CD8-positive, alpha-beta memory T cell (primary cell): Measurements from ENCODE around the gene OR52E2. TPM values are rescaled to one million over a fixed set of nuclear protein-coding genes. Genes with fewer than 3 reads are reported as not detected.

Experiments used
- CTCF ChIA-PET: fragments of 350-600 bp; sonication (Branson Sonifier 250); formaldehyde crosslinking; loops from one replicate; lab custom pipeline; 2021; ENCODE audit warnings: antibody characterized with exemption; lab: Charles Lee
- POLR2A ChIA-PET: fragments of 350-600 bp; sonication (Branson Sonifier 250); formaldehyde crosslinking; loops from one replicate; lab custom pipeline; 2021; ENCODE audit warnings: antibody characterized with exemption; lab: Charles Lee
- DNase-seq, 5 donors: peaks; one replicate each; pipeline versions ENCODE4 v3.0.0 to v3.0.0-alpha.2; 2020 to 2022; ENCODE audit warnings: mixed read lengths in 1 of 5
- H3K27ac ChIP-seq: one replicate; pipeline ENCODE4 v1.7.0; 2013; ENCODE audit warnings: low read depth, mild to moderate bottlenecking, low read length, moderate library complexity
- H3K27me3 ChIP-seq: 2 replicates; pipeline ENCODE4 v1.7.0; 2013; ENCODE audit warnings: low read length, mild to moderate bottlenecking; ENCODE audit not compliant: insufficient read depth, poor library complexity, severe bottlenecking
- H3K36me3 ChIP-seq: 2 replicates; pipeline ENCODE4 v1.7.0; 2013; ENCODE audit warnings: mild to moderate bottlenecking, low read length, moderate library complexity; ENCODE audit not compliant: insufficient read depth
- H3K4me1 ChIP-seq: 2 replicates; pipeline ENCODE4 v1.7.0; 2013; ENCODE audit warnings: mild to moderate bottlenecking, low read length, moderate library complexity; ENCODE audit not compliant: insufficient read depth
- H3K4me3 ChIP-seq: 2 replicates; pipeline ENCODE4 v1.7.0; 2013; ENCODE audit warnings: mild to moderate bottlenecking, low read length
- H3K9me3 ChIP-seq: 2 replicates; pipeline ENCODE4 v1.7.0; 2013; ENCODE audit warnings: mild to moderate bottlenecking, low read length
- H3K27ac Mint-ChIP-seq, 8 donors: one replicate each; pipeline ENCODE4 v1.8.0; 2020 to 2021; ENCODE audit warnings: mixed read lengths in 8 of 8, mild to moderate bottlenecking in 6 of 8, inconsistent platforms in 3 of 8, moderate library complexity in 3 of 8
- H3K27me3 Mint-ChIP-seq, 2 donors: one replicate each; pipeline ENCODE4 v1.8.0; 2020 to 2021; ENCODE audit warnings: mixed read lengths in 2 of 2, mild to moderate bottlenecking in 1 of 2, moderate library complexity in 1 of 2
- H3K36me3 Mint-ChIP-seq, 3 donors: one replicate each; pipeline ENCODE4 v1.8.0; 2020 to 2021; ENCODE audit warnings: mixed read lengths in 3 of 3, inconsistent platforms in 1 of 3, mild to moderate bottlenecking in 1 of 3
- H3K4me1 Mint-ChIP-seq, 3 donors: one replicate each; pipeline ENCODE4 v1.8.0; 2020 to 2021; ENCODE audit warnings: mixed read lengths in 3 of 3, inconsistent platforms in 1 of 3, mild to moderate bottlenecking in 1 of 3
- H3K4me3 Mint-ChIP-seq, 7 donors: one replicate each; pipeline ENCODE4 v1.8.0; 2020 to 2021; ENCODE audit warnings: mixed read lengths in 7 of 7, mild to moderate bottlenecking in 6 of 7, moderate library complexity in 4 of 7, inconsistent platforms in 2 of 7
- H3K9me3 Mint-ChIP-seq, 5 donors: one replicate each; pipeline ENCODE4 v1.8.0; 2020 to 2022; ENCODE audit warnings: mixed read lengths in 5 of 5, mild to moderate bottlenecking in 3 of 5, moderate library complexity in 2 of 5, inconsistent platforms in 1 of 5
- polyA plus RNA-seq: library from polyadenylated mRNA; unstranded; fragments of 300-500 nt; fragmentation: Illumina TruSeq; gene quantifications from one replicate; pipeline ENCODE4 v1.2.3, GENCODE V29; 2021
- total RNA-seq, 2 experiments: library from RNA; stranded (reverse); gene quantifications; one replicate each; pipeline ENCODE4 v1.2.3, GENCODE V29; 2021

The OR52E2 gene
- not detected for total RNA-seq
- not detected for polyA plus RNA-seq

DNA sequence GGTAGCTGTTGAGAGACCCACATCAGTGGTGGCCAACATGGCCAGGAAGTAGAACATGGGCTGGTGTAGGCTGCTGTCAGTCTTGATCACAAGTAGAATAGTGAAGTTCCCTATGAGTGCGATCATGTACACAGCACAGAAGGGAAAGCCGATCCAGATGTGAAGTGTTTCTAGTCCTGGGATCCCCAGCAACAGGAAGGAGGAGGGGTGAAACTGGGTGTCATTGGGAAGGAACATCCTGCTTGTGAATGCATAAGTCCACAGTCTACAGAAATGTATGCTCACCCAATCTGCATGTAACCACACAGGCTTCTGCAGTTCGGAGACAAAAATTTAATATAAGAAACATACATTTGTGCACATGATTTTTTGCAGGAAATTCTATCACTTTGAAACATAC lies at the start of gene OR52E2:
TSS of gene OR52E2 (minus strand) at position 237 of the 400 bp plus-strand sequence. CDS start at position 237, 0 bp downstream.
- Histone ChIP-seq H3K9me3 (no peaks in the 10 kb centered on the region), H3K27me3 (no peaks in the 10 kb centered on the region), H3K36me3 (no peaks in the 10 kb centered on the region), H3K4me3 (no peak within 1 kb of the TSS), H3K27ac (no peak within 1 kb of the TSS), H3K4me1 (no peaks in the 10 kb centered on the region)
- CTCF ChIA-PET: no interaction called here
- Mint-ChIP-seq H3K36me3 (no peaks in the 10 kb centered on the region), H3K4me1 (no peaks in the 10 kb centered on the region), H3K27me3 (peaks cover 0 to 1% of the 10 kb centered on the region in 2 donors), H3K27ac (no peak within 1 kb of the TSS), H3K9me3 (peaks cover 0 to 11% (median 3%) of the 10 kb centered on the region in 5 donors), H3K4me3 (no peak within 1 kb of the TSS)
- DNase-seq: no peak
- POLR2A ChIA-PET: no interaction called here

DNA sequence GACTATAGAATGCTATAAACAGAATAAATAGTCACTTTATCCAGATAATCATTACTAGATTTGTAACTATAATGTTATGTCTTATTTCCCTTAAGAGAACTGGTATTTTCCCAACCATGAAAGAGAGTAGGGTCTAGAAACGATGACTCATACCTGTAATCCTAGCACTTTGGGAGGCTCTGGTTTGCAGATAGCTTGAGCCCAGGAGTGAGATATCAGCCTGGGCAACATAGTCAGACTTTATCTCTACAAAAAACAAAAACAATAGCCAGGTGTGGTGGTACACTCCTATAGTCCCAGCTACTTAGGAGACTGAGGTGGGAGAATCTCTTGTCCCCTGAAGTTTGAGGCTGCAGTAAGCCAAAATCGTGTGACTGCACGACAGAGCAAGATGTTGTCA lies 47.9 kb upstream of the OR52E2 start:
- Histone ChIP-seq H3K4me3 (no peak overlapping the region), H3K9me3 (no peaks in the 10 kb centered on the region), H3K4me1 (no peaks in the 10 kb centered on the region), H3K36me3 (no peaks in the 10 kb centered on the region), H3K27me3 (no peaks in the 10 kb centered on the region), H3K27ac (no peak overlapping the region)
- no peaks in the 10 kb centered on the region for H3K4me1 Mint-ChIP-seq
- no peak for DNase-seq
- H3K36me3 Mint-ChIP-seq: no peaks in the 10 kb centered on the region
- H3K9me3 Mint-ChIP-seq: peaks cover 0 to 2% (median 0%) of the 10 kb centered on the region in 5 donors
- no peaks in the 10 kb centered on the region for H3K27me3 Mint-ChIP-seq
- ChIA-PET CTCF (no interaction called here), POLR2A (no interaction called here)
- H3K4me3 Mint-ChIP-seq: no peak overlapping the region
- H3K27ac Mint-ChIP-seq: no peak overlapping the region

DNA sequence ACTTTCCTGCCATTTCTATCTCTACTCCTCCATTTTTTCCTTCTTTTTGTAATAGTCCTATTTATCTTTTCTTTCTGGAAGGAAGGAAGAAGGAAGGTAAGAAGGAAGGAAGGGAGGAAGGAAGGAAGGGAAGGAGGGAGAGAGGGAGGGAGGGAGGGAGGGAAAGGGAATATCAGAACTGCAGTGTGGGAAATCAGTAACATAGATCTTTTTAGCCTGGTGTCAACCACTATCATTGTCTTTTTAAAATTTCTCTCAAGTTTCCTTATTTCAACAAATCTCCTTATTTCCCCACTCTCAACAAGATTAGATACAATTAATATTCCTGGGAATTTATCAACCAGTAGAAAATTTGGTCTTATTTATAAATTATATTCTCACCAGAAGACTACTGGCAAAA lies 43.6 kb upstream of the OR52E2 start:
- Histone ChIP-seq H3K4me1 (no peaks in the 10 kb centered on the region), H3K27ac (no peak overlapping the region), H3K4me3 (no peak overlapping the region), H3K36me3 (no peaks in the 10 kb centered on the region), H3K27me3 (no peaks in the 10 kb centered on the region), H3K9me3 (no peaks in the 10 kb centered on the region)
- Mint-ChIP-seq H3K9me3 (peaks cover 0 to 2% (median 0%) of the 10 kb centered on the region in 5 donors), H3K4me1 (no peaks in the 10 kb centered on the region), H3K27me3 (peaks cover 3 to 6% of the 10 kb centered on the region in 2 donors), H3K27ac (no peak overlapping the region), H3K36me3 (no peaks in the 10 kb centered on the region), H3K4me3 (no peak overlapping the region)
- DNase-seq: no peak
- ChIA-PET POLR2A (no interaction called here), CTCF (no interaction called here)

DNA sequence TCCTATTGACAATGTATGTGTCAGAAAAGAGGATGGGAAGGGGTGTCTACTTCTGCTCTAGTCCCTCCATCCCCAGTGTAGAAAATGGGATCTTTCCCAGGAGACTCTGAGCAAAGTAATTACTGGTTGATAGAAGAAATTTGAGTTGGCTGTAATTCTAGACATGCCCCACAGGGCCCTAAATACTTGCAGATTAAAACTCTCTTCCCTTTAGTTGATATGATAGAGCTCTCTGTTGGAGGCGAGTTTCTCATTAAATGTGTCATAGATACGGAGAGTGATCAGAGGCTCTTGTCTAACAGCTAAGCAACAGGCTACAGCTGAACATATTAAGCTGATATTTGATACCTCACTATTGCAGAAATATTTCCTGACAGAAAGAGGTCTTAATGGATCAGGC lies 42.8 kb upstream of the OR52E2 start:
- H3K9me3 Mint-ChIP-seq: peaks cover 0 to 2% (median 0%) of the 10 kb centered on the region in 5 donors
- CTCF ChIA-PET: no interaction called here
- no peak overlapping the region for H3K27ac ChIP-seq
- no peaks in the 10 kb centered on the region for H3K4me1 Mint-ChIP-seq
- H3K36me3 Mint-ChIP-seq: no peaks in the 10 kb centered on the region
- H3K4me3 ChIP-seq: no peak overlapping the region
- H3K27me3 Mint-ChIP-seq: peaks cover 3 to 6% of the 10 kb centered on the region in 2 donors
- H3K9me3 ChIP-seq: no peaks in the 10 kb centered on the region
- POLR2A ChIA-PET: no interaction called here
- no peaks in the 10 kb centered on the region for H3K4me1 ChIP-seq
- H3K27me3 ChIP-seq: no peaks in the 10 kb centered on the region
- H3K27ac Mint-ChIP-seq: no peak overlapping the region
- H3K4me3 Mint-ChIP-seq: no peak overlapping the region
- no peak for DNase-seq
- no peaks in the 10 kb centered on the region for H3K36me3 ChIP-seq

DNA sequence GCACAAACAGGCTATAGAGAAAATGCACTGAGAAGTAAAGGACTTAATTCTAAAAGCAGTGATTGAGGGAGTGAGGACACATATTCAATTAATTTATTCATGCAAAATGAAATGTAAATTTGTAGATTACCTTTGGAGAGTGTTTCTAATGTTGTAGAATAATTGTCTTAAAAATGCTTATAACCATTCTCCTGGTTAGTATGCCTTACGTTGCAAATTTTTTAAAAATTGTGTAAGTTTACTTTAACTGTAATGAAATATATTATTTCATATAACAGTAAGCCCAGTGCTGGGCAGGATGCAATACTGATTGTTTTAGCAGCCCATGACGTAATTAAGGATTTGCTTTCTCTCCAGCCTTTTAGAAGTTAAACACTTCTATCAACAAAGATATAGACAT lies 36.6 kb upstream of the OR52E2 start:
- no peak overlapping the region for H3K27ac Mint-ChIP-seq
- ChIA-PET POLR2A (no interaction called here), CTCF (no interaction called here)
- Histone ChIP-seq H3K9me3 (no peaks in the 10 kb centered on the region), H3K4me3 (no peak overlapping the region), H3K27me3 (no peaks in the 10 kb centered on the region), H3K4me1 (no peaks in the 10 kb centered on the region), H3K36me3 (no peaks in the 10 kb centered on the region), H3K27ac (no peak overlapping the region)
- DNase-seq: no peak
- H3K9me3 Mint-ChIP-seq: no peaks in the 10 kb centered on the region
- no peaks in the 10 kb centered on the region for H3K4me1 Mint-ChIP-seq
- no peak overlapping the region for H3K4me3 Mint-ChIP-seq
- no peaks in the 10 kb centered on the region for H3K36me3 Mint-ChIP-seq
- H3K27me3 Mint-ChIP-seq: peaks cover 3 to 6% of the 10 kb centered on the region in 2 donors

DNA sequence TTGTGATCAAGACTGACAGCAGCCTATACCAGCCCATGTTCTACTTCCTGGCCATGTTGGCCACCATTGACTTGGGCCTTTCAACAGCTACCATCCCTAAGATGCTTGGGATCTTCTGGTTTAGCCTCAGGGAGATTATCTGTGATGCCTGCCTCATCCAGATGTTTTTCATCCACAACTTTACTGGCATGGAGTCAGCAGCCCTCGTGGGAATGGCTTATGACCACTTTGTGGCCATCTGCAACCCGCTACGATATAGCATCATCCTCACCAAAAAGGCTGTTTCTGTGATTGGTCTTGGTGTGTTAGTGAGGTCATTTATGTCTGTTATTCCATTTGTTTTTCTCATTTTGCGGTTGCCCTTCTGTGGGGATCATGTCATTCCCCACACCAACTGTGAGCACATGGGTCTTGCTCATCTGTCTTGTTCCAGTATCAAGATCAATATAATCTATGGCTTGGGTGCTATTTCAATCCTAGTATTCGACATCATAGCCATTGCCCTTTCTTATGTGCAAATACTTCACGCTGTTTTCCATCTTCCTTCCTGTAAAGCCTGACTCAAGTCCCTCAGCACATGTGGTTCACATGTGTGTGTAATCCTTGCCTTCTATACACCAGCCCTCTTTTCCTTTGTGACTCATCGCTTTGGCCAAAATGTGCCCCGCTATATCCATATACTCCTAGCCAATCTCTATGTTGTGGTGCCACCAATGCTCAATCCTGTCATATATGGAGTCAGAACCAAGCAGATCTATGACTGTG lies 33.6 kb upstream of the OR52E2 start:
- ChIA-PET CTCF (no interaction called here), POLR2A (no interaction called here)
- H3K27ac ChIP-seq: no peak overlapping the region
- Mint-ChIP-seq H3K36me3 (no peaks in the 10 kb centered on the region), H3K27me3 (peaks cover 0 to 5% of the 10 kb centered on the region in 2 donors), H3K9me3 (no peaks in the 10 kb centered on the region), H3K4me3 (no peak overlapping the region), H3K27ac (no peak overlapping the region), H3K4me1 (no peaks in the 10 kb centered on the region)
- DNase-seq: no peak
- H3K4me3 ChIP-seq: no peak overlapping the region
- H3K4me1 ChIP-seq: no peaks in the 10 kb centered on the region
- H3K27me3 ChIP-seq: no peaks in the 10 kb centered on the region
- no peaks in the 10 kb centered on the region for H3K36me3 ChIP-seq
- no peaks in the 10 kb centered on the region for H3K9me3 ChIP-seq

DNA sequence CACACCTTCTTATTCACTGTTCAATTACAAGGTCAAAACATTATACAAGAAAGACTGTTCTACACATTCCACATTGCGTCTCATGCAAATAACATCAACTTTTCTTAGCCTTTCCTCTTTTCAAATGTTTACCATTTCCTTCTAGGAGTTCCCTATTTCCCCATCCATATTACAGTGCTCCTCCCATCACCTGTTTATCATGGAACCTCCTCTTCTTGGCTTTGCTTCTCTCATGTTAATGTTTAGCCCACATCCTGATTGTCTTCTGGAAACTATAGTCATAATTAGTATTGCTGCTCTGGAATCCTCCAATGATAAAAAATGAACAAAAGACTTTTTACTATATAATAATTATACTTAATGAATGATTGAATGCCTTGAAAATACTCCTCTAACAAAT lies 31.2 kb upstream of the OR52E2 start:
- Mint-ChIP-seq H3K4me1 (no peaks in the 10 kb centered on the region), H3K27me3 (peaks cover 0 to 5% of the 10 kb centered on the region in 2 donors), H3K9me3 (peaks cover 0 to 2% (median 0%) of the 10 kb centered on the region in 5 donors), H3K27ac (peak overlapping the region in 1 of 8 donors; percentile 44), H3K4me3 (no peak overlapping the region), H3K36me3 (no peaks in the 10 kb centered on the region)
- no peak overlapping the region for H3K4me3 ChIP-seq
- CTCF ChIA-PET: no interaction called here
- no peaks in the 10 kb centered on the region for H3K27me3 ChIP-seq
- no peak overlapping the region for H3K27ac ChIP-seq
- H3K36me3 ChIP-seq: no peaks in the 10 kb centered on the region
- no peaks in the 10 kb centered on the region for H3K4me1 ChIP-seq
- POLR2A ChIA-PET: no interaction called here
- H3K9me3 ChIP-seq: no peaks in the 10 kb centered on the region
- DNase-seq: no peak

DNA sequence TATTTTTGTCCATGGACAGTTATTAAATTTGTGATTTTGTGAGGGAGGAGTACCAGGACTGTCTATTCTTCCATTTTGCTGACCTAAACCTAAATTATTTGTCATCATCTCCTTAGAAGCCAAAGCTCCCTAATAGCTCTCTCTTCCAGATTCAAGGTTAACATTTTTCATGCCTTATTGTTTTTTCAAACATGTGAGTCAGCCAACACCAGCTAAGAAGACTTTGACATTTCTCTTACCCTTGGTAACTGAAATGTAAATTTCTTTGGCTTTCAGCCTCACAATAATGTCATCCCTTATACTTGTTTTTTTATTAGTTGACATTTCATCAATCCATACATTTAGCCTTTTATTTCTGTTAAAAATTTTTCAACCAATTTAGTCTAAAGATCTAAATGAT lies 29.1 kb upstream of the OR52E2 start:
- no peaks in the 10 kb centered on the region for H3K4me1 Mint-ChIP-seq
- peaks cover 0 to 5% of the 10 kb centered on the region in 2 donors for H3K27me3 Mint-ChIP-seq
- no peak overlapping the region for H3K4me3 Mint-ChIP-seq
- no peaks in the 10 kb centered on the region for H3K36me3 Mint-ChIP-seq
- H3K27ac Mint-ChIP-seq: no peak overlapping the region
- H3K27me3 ChIP-seq: no peaks in the 10 kb centered on the region
- H3K36me3 ChIP-seq: no peaks in the 10 kb centered on the region
- no peaks in the 10 kb centered on the region for H3K9me3 ChIP-seq
- ChIA-PET POLR2A (no interaction called here), CTCF (no interaction called here)
- no peak overlapping the region for H3K4me3 ChIP-seq
- no peak for DNase-seq
- H3K4me1 ChIP-seq: no peaks in the 10 kb centered on the region
- H3K27ac ChIP-seq: no peak overlapping the region
- peaks cover 0 to 2% (median 0%) of the 10 kb centered on the region in 5 donors for H3K9me3 Mint-ChIP-seq
